ENCODE results near the gene DHRS7. TPM values are rescaled to one million over a fixed set of nuclear protein-coding genes. Genes with fewer than 3 reads are reported as not detected.

Gene DHRS7
- total RNA-seq, 1 experiment from 2014 or later: 27.7 TPM

GRCh38 chr14:60195179-60195810 is 30.1 kb upstream of the DHRS7 start:
- Histone ChIP-seq H2AFZ (ENCODE audit: low read length) (no peak overlapping the region), H3K14ac (ENCODE audit: insufficient read depth, low read length) (no peak overlapping the region), H2BK12ac (ENCODE audit: insufficient read length, low read depth, low read length) (no peak overlapping the region), H2BK120ac (ENCODE audit: low read depth, low read length, poor library complexity, severe bottlenecking) (no peak overlapping the region), H4K91ac (ENCODE audit: insufficient read length, low read depth, low read length) (no peak overlapping the region), H3K23ac (ENCODE audit: insufficient read length, low read depth, low read length) (no peak overlapping the region), H2BK20ac (ENCODE audit: low read depth, low read length, poor library complexity, severe bottlenecking) (no peak overlapping the region), H3K23me2 (ENCODE audit: insufficient read length, low read depth, low read length, poor library complexity, severe bottlenecking) (no peaks in the 10 kb centered on the region), H2BK5ac (ENCODE audit: insufficient read length, low read length) (no peak overlapping the region), H3K4ac (ENCODE audit: low read depth, low read length) (no peak overlapping the region), H3K4me1 (ENCODE audit: insufficient read depth, low read length) (no peaks in the 10 kb centered on the region), H3K27ac (ENCODE audit: insufficient read length, low read depth, low read length) (no peak overlapping the region), H3K79me2 (ENCODE audit: insufficient read depth, low read length) (no peaks in the 10 kb centered on the region), H3K9me3 (ENCODE audit: control insufficient read depth, low read depth, low read length) (no peaks in the 10 kb centered on the region), H3T11ph (ENCODE audit: low read length) (no peak overlapping the region), H2BK15ac (ENCODE audit: low read depth, low read length) (no peak overlapping the region), H3K4me2 (ENCODE audit: insufficient read depth, insufficient read length, low read length) (no peak overlapping the region), H3K9ac (ENCODE audit: extremely low read depth, insufficient read length, low read length) (no peak overlapping the region), H4K5ac (ENCODE audit: insufficient read length, low read depth, low read length) (no peak overlapping the region), H3K79me1 (ENCODE audit: insufficient read depth, low read depth, low read length, poor library complexity, severe bottlenecking) (no peaks in the 10 kb centered on the region), H3K27me3 (ENCODE audit: insufficient read depth, low read length) (no peaks in the 10 kb centered on the region), H3K56ac (ENCODE audit: insufficient read length, low read depth, low read length) (no peak overlapping the region), H2AK5ac (ENCODE audit: insufficient read length, low read length) (no peak overlapping the region), H3K18ac (ENCODE audit: insufficient read length, low read depth, low read length) (no peak overlapping the region), H4K20me1 (ENCODE audit: control insufficient read depth, insufficient read depth, insufficient read length) (no peaks in the 10 kb centered on the region), H4K8ac (replicated peaks; ENCODE audit: insufficient read length, low read depth, low read length) (peak overlapping the region; percentile 4)
- DNase-seq: no peak
- peaks cover 2 to 8% of the 10 kb centered on the region in 2 experiments; a peak in 3 of 5 replicates for H3K9me3 Mint-ChIP-seq
- H3K27me3 Mint-ChIP-seq (ENCODE audit: low read depth): no peaks in the 10 kb centered on the region
- TF ChIP-seq, protein P1, sequence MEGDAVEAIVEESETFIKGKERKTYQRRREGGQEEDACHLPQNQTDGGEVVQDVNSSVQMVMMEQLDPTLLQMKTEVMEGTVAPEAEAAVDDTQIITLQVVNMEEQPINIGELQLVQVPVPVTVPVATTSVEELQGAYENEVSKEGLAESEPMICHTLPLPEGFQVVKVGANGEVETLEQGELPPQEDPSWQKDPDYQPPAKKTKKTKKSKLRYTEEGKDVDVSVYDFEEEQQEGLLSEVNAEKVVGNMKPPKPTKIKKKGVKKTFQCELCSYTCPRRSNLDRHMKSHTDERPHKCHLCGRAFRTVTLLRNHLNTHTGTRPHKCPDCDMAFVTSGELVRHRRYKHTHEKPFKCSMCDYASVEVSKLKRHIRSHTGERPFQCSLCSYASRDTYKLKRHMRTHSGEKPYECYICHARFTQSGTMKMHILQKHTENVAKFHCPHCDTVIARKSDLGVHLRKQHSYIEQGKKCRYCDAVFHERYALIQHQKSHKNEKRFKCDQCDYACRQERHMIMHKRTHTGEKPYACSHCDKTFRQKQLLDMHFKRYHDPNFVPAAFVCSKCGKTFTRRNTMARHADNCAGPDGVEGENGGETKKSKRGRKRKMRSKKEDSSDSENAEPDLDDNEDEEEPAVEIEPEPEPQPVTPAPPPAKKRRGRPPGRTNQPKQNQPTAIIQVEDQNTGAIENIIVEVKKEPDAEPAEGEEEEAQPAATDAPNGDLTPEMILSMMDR (conservative IDR thresholded peaks at IDR 0.05): peak; percentile 54
- H3K36me3 Mint-ChIP-seq (ENCODE audit: insufficient read depth in 1 of 3, low read depth in 3 of 3): 0 out of 7 replicates have a peak, but pooled peaks cover 0 to 5% (median 0%) of the 10 kb centered on the region in 3 experiments
- H3K27ac Mint-ChIP-seq: no peak overlapping the region
- WGBS (ENCODE audit: extremely low coverage, insufficient read length, low lambda C conversion rate): no CpG with 5 or more reads among the region's 5 CpGs
- H3K4me3 Mint-ChIP-seq: no peak overlapping the region
- peaks cover 9 to 11% of the 10 kb centered on the region in 2 experiments for H3K4me1 Mint-ChIP-seq

Data from H9 (cell line).